ENCODE data around the gene MB.

DNA sequence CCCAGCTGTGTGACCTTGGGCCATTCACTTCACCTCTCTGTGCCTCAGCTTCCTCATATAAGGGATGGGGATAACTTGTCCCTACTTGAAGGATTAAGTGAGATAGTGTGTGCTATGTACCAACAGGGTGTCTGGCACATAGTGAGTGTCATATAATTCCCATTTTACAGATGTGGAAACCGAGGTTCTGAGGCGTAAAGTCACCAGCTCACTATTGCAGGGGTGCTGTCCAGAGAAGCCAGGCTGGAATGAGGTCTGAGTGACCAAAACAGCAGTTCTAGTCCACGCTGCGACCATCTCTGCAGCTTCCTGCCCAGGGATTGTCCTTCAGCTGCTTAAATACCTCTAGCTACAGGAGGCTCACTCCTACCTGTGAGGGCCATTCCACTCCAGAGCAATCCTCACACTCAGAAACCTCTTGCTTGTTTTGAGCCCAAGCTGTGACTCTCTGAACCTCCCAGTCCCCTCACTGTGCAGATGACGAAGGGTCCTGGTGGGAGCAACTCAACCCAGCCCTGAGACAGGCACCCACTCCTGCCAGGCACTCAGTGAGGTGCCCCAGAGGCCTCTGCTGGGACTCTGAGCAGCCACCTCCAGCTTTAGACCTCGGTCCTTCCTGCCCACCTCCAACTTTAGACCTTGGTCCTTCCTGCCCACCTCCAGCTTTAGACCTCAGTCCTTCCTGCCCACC is 5.8 kb downstream of the MB start:
- no peak for TF ChIP-seq SUZ12 (IDR thresholded peaks at IDR 0.05; ENCODE audit: extremely low read depth, insufficient read depth, insufficient read length)
- no peak for TF ChIP-seq ZNF274 (IDR thresholded peaks at IDR 0.05; ENCODE audit: low read depth, low read length)
